Fibroblast of mammary gland (primary cell): ENCODE data around the gene NEGR1.
A peak's percentile ranks its signal among the peaks of the same experiment; 100 is the strongest.

Experiments used
- DNase-seq: peaks from one replicate; pipeline ENCODE4 v3.0.0-alpha.2; 2010; ENCODE audit warnings: low read depth
- H3K4me3 ChIP-seq: 2 replicates; pipeline ENCODE4 v1.5.1; 2011; ENCODE audit warnings: low read depth, mild to moderate bottlenecking, low read length, moderate library complexity; ENCODE audit not compliant: control insufficient read depth
- TF ChIP-seq, protein P1 (sequence below): conservative IDR thresholded peaks from 2 replicates; pipeline ENCODE4 v1.5.1; 2011; ENCODE audit warnings: low read depth, low read length, inconsistent platforms; ENCODE audit not compliant: control insufficient read depth, insufficient read depth

NEGR1 gene

DNA sequence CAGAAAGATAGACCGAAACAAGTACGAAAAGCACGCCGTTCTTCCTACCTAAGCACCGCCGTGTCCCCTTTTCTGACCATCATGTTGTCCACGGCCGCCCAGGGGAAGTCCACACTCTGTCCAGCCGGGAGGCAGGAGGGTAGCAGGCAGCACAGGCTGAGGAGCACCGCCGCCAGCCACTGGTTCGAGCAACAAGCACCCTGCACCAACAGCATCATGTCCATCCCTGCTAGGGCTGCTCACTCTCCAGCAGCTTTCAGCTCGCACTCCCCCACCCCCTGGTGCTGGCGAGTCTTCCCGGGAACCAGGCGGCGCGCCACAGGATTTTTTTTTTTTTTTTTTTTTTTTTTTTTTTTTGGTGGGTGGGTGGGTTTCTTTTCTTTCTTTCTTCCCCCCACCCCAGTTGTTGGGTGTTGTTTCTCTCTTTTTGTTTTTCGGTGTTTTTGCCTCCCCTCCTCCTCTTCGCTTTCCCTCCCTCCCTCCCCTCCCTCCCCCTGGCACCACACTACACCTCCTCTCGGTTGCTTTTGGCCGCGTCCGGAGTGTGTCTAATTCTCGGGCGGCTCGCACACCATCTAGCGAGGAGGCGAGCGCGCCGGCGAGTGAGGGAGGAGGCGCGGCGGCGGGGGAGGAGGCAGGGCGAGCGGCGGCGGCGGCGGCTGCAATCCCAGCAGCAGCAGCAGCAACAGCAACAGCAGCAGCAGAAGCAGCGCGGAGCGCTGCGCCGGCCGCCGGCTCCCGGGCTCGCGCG lies at the start of gene NEGR1:
TSS of gene NEGR1 (minus strand) at position 269 of the 751 bp plus-strand sequence.
- peak; percentile 86 for DNase-seq
- TF ChIP-seq, protein P1, sequence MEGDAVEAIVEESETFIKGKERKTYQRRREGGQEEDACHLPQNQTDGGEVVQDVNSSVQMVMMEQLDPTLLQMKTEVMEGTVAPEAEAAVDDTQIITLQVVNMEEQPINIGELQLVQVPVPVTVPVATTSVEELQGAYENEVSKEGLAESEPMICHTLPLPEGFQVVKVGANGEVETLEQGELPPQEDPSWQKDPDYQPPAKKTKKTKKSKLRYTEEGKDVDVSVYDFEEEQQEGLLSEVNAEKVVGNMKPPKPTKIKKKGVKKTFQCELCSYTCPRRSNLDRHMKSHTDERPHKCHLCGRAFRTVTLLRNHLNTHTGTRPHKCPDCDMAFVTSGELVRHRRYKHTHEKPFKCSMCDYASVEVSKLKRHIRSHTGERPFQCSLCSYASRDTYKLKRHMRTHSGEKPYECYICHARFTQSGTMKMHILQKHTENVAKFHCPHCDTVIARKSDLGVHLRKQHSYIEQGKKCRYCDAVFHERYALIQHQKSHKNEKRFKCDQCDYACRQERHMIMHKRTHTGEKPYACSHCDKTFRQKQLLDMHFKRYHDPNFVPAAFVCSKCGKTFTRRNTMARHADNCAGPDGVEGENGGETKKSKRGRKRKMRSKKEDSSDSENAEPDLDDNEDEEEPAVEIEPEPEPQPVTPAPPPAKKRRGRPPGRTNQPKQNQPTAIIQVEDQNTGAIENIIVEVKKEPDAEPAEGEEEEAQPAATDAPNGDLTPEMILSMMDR: no peak
- H3K4me3 ChIP-seq: peak within 1 kb of the TSS; percentile 87

DNA sequence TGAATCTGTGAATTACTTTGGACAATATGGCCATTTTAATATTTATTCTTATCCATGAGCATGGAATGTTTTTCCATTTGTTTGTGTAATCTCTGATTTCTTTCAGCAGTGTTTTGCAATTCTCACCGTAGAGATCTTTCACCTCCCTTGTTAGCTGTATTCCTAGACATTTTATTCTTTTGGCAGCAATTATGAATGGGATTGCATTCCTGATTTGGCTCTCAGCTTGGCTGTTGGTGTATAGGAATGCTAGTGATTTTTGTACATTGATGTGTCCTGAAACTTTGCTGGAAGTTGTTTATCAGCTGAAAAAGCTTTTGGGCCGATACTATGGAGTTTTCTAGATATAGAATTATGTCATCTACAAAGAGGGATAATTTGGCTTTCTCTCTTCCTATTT lies 44.2 kb upstream of the NEGR1 start:
- DNase-seq: no peak
- no peak overlapping the region for H3K4me3 ChIP-seq
- TF ChIP-seq, protein P1: no peak

DNA sequence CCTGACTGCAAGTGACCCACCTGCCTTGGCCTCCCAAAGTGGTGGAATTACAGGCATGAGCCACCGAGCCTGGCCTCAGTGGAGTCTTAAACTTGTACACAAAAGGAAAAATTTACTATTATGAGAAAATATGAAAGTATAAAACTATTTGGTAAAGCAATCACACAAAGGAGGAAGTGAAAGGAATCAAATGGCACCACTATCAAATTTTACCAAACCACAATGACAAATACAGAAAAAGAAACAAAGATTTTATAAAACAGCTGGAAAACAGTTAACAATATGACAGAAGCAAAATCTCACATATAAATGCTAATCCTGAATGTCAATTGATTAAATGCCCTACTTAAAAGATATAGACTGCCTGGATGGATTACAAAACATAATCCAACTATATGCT lies 42.1 kb upstream of the NEGR1 start:
- H3K4me3 ChIP-seq: no peak overlapping the region
- TF ChIP-seq, protein P1: no peak
- DNase-seq: no peak

DNA sequence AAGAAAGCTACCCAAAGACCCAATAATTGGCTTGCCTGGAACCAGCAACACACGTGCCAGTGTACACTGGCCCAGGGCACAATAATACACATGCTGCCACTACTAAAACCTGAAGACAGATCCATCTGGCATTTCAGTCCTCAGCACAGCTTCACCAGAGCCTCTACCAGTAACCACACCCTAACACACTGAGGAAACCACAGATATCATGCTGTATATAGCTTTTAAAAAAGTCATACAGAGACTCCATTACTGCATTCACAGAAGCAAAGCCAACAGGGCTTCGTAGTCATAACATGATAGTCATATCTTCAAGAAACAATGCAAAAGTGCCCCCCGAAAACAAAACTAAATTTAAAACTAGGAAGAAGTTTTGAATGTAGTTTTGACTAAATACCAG lies 40.6 kb upstream of the NEGR1 start:
- no peak for DNase-seq
- H3K4me3 ChIP-seq: no peak overlapping the region
- TF ChIP-seq, protein P1: no peak

DNA sequence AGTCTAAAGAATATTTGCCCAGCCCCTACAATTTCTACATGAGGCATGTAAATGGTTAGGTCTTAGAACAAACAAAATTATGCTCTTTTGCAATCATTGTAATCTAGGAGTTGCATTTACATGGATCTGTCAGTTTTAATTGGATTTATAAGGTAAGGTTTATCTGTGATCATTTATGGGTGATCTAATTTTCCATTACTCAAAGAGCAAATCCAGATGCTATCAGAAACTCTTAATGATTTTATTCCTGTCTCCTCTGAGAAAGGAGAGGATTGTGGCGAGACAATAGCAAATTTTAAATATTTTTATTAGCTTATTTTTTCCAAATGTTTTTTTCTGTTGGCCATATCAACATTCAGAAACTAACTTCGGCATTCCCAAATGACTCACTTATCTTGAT lies 14.2 kb upstream of the NEGR1 start:
- no peak for DNase-seq
- TF ChIP-seq, protein P1: no peak
- H3K4me3 ChIP-seq: no peak overlapping the region

DNA sequence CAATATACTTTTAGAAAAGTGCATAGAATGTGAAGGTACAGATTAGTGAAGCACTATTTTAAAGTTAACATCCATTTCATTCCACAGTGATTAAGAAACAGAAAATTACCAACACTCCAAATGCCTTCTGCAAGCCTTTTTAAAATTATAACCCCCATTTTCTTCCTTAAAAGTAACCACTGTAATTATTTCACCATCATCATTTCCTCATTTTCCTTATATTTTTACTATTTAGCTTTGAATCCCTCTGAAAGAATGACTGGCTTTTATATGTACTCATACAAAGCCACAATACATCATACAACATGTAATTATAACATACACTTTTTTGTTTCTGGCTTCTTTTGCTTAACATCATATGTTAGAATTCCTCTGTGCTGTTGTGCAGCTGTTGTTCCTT lies 6.5 kb upstream of the NEGR1 start:
- DNase-seq: no peak
- no peak overlapping the region for H3K4me3 ChIP-seq
- TF ChIP-seq, protein P1: no peak
